ENCODE measurements around the gene MAP3K2. TPM values are rescaled to one million over a fixed set of nuclear protein-coding genes. Genes with fewer than 3 reads are reported as not detected.

MAP3K2 gene
- total RNA-seq, 2 experiments from 2014 or later: 103 to 105 TPM

DNA sequence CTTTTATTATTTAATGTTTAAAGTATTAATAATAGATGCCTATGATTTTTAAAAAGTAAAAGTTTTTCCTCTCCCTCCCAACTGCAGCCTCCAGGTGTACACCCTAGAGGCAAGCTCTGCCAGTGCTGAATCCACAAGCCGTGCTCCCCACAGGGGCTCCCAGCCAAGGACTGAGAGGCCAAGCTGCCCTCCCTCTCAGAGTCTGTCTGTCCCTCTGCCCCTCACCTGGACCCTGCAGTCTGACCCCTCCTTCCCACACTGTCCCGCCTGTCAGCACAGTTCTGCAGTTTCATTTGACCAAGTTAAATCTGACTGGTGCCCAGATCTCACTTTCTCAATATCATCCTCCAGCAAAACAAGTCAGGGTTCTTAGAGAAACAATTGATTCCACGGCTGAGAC is 15.7 kb upstream of the MAP3K2 start:
- Histone ChIP-seq H3K4me1 (ENCODE audit: insufficient read depth, low read length) (peaks cover 10% of the 10 kb centered on the region), H3K4me3 (ENCODE audit: low read length) (no peak overlapping the region), H3K27me3 (ENCODE audit: control insufficient read depth in 1 of 2, insufficient read depth in 2 of 2, low read length in 2 of 2) (no peaks in the 10 kb centered on the region), H3K36me3 (ENCODE audit: insufficient read depth, low read length) (no peaks in the 10 kb centered on the region), H3K27ac (ENCODE audit: low read depth in 1 of 2, low read length in 2 of 2) (no peak overlapping the region), H3K9me3 (ENCODE audit: control insufficient read depth in 1 of 2, insufficient read depth in 1 of 2, low read length in 2 of 2) (peaks cover 0 to 4% of the 10 kb centered on the region in 2 experiments)
- ATAC-seq (ENCODE audit: poor library complexity): no peak
- Mint-ChIP-seq H3K27me3 (no peaks in the 10 kb centered on the region), H3K9me3 (no peaks in the 10 kb centered on the region), H3K36me3 (ENCODE audit: low read depth) (no peaks in the 10 kb centered on the region), H3K4me3 (no peak overlapping the region), H3K4me1 (ENCODE audit: low read depth) (no peaks in the 10 kb centered on the region), H3K27ac (no peak overlapping the region)
- POLR2A ChIA-PET: no interaction called here
- intact Hi-C loops (cut with DNase I, micrococcal nuclease): no loop called here
- TF ChIP-seq, protein P1, sequence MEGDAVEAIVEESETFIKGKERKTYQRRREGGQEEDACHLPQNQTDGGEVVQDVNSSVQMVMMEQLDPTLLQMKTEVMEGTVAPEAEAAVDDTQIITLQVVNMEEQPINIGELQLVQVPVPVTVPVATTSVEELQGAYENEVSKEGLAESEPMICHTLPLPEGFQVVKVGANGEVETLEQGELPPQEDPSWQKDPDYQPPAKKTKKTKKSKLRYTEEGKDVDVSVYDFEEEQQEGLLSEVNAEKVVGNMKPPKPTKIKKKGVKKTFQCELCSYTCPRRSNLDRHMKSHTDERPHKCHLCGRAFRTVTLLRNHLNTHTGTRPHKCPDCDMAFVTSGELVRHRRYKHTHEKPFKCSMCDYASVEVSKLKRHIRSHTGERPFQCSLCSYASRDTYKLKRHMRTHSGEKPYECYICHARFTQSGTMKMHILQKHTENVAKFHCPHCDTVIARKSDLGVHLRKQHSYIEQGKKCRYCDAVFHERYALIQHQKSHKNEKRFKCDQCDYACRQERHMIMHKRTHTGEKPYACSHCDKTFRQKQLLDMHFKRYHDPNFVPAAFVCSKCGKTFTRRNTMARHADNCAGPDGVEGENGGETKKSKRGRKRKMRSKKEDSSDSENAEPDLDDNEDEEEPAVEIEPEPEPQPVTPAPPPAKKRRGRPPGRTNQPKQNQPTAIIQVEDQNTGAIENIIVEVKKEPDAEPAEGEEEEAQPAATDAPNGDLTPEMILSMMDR (IDR thresholded peaks at IDR 0.05): no peak
- DNase-seq: no peak
- CTCF ChIA-PET: interaction anchor here (1.3 kb wide), 1 partner anchor 12 kb away, joined by 3 read pairs; no protein-coding TSS in a partner anchor

DNA sequence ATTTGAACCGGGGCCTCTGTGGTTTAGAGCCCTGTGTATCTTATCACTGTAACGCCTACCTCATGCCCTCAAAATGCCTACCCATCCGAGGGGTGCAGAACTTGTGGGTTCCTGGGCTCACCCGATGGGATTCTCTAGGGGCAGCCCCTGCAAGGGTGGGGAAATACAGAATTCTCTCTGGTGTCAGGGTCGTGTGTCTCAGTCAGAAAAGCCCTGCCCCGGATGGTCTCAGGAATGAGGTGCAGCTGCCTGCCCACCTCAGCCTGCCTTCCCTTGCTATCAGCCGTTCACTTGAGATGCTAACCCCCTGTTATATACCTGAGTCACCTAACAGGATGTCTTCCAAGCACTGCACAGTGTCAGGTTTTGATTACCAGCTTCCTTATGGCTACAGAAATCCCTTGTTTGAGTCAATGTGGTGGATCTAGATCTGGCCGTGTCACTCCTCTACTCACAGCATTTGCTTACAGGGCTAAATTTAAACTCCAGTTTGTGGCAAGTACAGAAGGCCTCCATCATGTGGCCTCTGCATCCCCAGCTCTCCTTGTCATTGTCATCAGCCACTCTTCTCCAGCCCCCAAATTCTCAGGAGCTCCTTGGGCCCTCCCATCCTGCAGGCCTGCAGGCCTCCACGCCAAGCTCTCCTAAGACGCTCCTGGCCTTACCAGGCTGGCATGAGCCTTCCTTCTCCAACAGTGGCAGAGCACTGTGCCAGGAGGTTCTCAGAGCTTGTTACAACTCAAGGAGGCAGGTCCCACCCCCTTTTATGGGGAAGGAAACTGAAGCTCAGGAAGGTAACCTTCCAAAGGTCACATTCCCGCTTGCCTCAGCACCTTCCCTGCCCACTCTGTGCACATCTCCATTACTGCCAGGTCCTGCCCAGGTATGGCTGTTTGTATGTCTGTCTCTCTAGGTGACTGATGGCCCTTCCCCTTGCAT is 14.3 kb upstream of the MAP3K2 start:
- DNase-seq: no peak
- Mint-ChIP-seq H3K27me3 (no peaks in the 10 kb centered on the region), H3K9me3 (no peaks in the 10 kb centered on the region), H3K4me1 (ENCODE audit: low read depth) (no peaks in the 10 kb centered on the region), H3K36me3 (ENCODE audit: low read depth) (no peaks in the 10 kb centered on the region), H3K4me3 (no peak overlapping the region), H3K27ac (no peak overlapping the region)
- H3K27me3 ChIP-seq (ENCODE audit: control insufficient read depth in 1 of 2, insufficient read depth in 2 of 2, low read length in 2 of 2): no peaks in the 10 kb centered on the region
- no peak overlapping the region for H3K4me3 ChIP-seq (ENCODE audit: low read length)
- H3K27ac ChIP-seq (ENCODE audit: low read depth in 1 of 2, low read length in 2 of 2): no peak overlapping the region
- H3K9me3 ChIP-seq (ENCODE audit: control insufficient read depth in 1 of 2, insufficient read depth in 1 of 2, low read length in 2 of 2): peaks cover 0 to 4% of the 10 kb centered on the region in 2 experiments
- no peak for ATAC-seq (ENCODE audit: poor library complexity)
- CTCF ChIA-PET: interaction anchor here (1.4 kb wide), 1 partner anchor 14 kb away, joined by 4 read pairs; no protein-coding TSS in a partner anchor
- H3K36me3 ChIP-seq (ENCODE audit: insufficient read depth, low read length): no peaks in the 10 kb centered on the region
- POLR2A ChIA-PET: no interaction called here
- TF ChIP-seq, protein P1 (IDR thresholded peaks at IDR 0.05): no peak
- intact Hi-C loops (cut with DNase I, micrococcal nuclease): no loop called here
- H3K4me1 ChIP-seq (ENCODE audit: insufficient read depth, low read length): peaks cover 2% of the 10 kb centered on the region

DNA sequence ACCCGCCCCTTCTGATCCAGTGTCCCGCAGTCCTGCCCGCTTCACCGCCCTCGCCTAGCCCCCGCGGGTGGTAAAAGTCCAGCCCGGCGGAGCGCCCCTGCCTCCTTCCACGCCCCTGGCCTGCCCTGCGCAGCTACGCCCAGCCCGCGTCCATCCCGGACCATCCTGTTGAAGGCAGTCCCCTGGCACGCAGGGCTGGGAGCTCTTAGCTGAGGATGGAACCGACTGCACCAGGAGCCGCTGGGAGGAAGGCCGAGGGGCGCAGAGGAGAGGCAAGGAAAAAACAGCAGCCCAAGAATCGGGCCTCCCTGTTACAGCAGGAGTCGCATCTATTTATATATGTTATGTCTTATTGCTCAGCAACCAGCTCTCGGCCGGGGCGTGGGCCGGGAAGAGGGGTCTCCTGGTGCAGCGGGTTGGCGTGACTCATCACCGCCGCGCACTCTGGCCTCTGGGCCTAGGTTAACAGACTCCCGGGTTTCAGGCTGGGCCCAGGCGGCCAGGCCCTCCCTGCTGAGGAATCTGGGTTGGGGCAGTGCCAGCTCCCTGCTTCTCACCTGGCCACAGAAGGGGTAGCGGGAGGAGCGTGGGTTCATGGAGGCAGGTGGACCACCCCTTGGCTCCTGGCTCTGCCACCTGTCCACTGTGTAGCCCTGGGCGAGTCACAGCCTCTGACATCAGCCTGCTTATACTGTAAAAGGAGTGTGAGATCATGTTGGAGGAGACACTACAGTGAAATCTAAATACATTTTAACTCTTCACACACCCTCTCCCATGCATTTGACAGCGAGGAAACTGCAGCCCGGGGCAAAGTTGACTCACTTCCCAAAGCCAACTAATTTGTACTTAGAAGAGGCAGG is 13.4 kb upstream of the MAP3K2 start:
- ChIA-PET POLR2A (no interaction called here), CTCF (no interaction called here)
- peaks cover 2% of the 10 kb centered on the region for H3K4me1 ChIP-seq (ENCODE audit: insufficient read depth, low read length)
- Mint-ChIP-seq H3K27me3 (no peaks in the 10 kb centered on the region), H3K4me3 (no peak overlapping the region), H3K4me1 (ENCODE audit: low read depth) (no peaks in the 10 kb centered on the region), H3K36me3 (ENCODE audit: low read depth) (no peaks in the 10 kb centered on the region), H3K9me3 (no peaks in the 10 kb centered on the region), H3K27ac (no peak overlapping the region)
- H3K36me3 ChIP-seq (ENCODE audit: insufficient read depth, low read length): no peaks in the 10 kb centered on the region
- ATAC-seq (ENCODE audit: poor library complexity): no peak
- no peak for DNase-seq
- TF ChIP-seq, protein P1 (IDR thresholded peaks at IDR 0.05): no peak
- H3K4me3 ChIP-seq (ENCODE audit: low read length): no peak overlapping the region
- no peak overlapping the region for H3K27ac ChIP-seq (ENCODE audit: low read depth in 1 of 2, low read length in 2 of 2)
- intact Hi-C loops (cut with DNase I, micrococcal nuclease): no loop called here
- peaks cover 0 to 4% of the 10 kb centered on the region in 2 experiments for H3K9me3 ChIP-seq (ENCODE audit: control insufficient read depth in 1 of 2, insufficient read depth in 1 of 2, low read length in 2 of 2)
- no peaks in the 10 kb centered on the region for H3K27me3 ChIP-seq (ENCODE audit: control insufficient read depth in 1 of 2, insufficient read depth in 2 of 2, low read length in 2 of 2)
